Pancreas (tissue), 10 donors: ENCODE measurements around the gene LSM3. TPM values are rescaled to one million over a fixed set of nuclear protein-coding genes. Genes with fewer than 3 reads are reported as not detected.

Experiments
- ATAC-seq, 4 donors: fragments of 200-7000 bp; cut with Tn5 transposase; one replicate each; pipeline versions ENCODE4 v1.8.0 to v1.9.1; 2020; ENCODE audit warnings: mild to moderate bottlenecking in 4 of 4, moderate library complexity in 4 of 4
- DNase-seq, 6 donors: peaks; one replicate each; pipeline ENCODE4 v3.0.0-alpha.2; 2020
- FAIRE-seq: peaks from 2 replicates; lab custom pipeline; 2012; peaks lifted over from hg19 to GRCh38; lab: Jason Lieb, UNC
- H3K27ac ChIP-seq, 4 donors: fragments of 200-600 bp; sonication (generic); 1 replicate in 3 of 4; 2 replicates in 1 of 4; pipeline versions ENCODE4 v1.5.0 to v1.8.0; 2020
- H3K27me3 ChIP-seq, 4 donors: fragments of 200-600 bp; one replicate each; pipeline ENCODE4 v1.8.0; 2021
- H3K36me3 ChIP-seq, 3 donors: fragments of 200-600 bp; sonication (generic) in 1 of 3; one replicate each; pipeline versions ENCODE4 v1.5.0 to v1.8.0; 2020 to 2021
- H3K4me1 ChIP-seq, 3 donors: fragments of 200-600 bp; one replicate each; pipeline ENCODE4 v1.8.0; 2021
- H3K4me3 ChIP-seq, 4 donors: fragments of 200-600 bp; sonication (generic) in 2 of 4; one replicate each; pipeline versions ENCODE4 v1.5.0 to v1.8.0; 2020 to 2021
- H3K9me3 ChIP-seq, 4 donors: fragments of 200-600 bp; one replicate each; pipeline ENCODE4 v1.8.0; 2021
- WGBS, 2 donors: extraction: QIAGEN DNeasy Blood & Tissue Kit; methylation state at CpG; one replicate each; pipeline ENCODE4 v1.1.7; 2013; 5-methylcytosine and 5-hydroxymethylcytosine counted together
- intact Hi-C, 3 donors: fragments of 100-400 bp; cut with DNase I; formaldehyde crosslinking; loops; one replicate each; pipeline versions ENCODE4 v1.11.1 to v1.14.2; 2022
- polyA plus RNA-seq, 2 donors: library from polyadenylated mRNA; stranded (reverse); fragments of 200-250 nt; gene quantifications; one replicate each; pipeline ENCODE4 v1.2.3, GENCODE V29; 2013
- total RNA-seq, 6 donors: library from RNA; stranded (reverse); fragmentation: NEBNext Ultra II Directional in 4 of 6; extraction: Animal tissue kit (Norgen Biotek cat#: 25700) in 4 of 6; gene quantifications; one replicate each; pipeline versions ENCODE4 v1.2.1 to v1.2.4, GENCODE V29; 2021 to 2023
- TF ChIP-seq, protein P1 (sequence below), 4 donors: fragments of 200-600 bp; sonication (generic) in 3 of 4; IDR thresholded peaks; one replicate each; pipeline versions ENCODE4 v1.5.0 to v1.8.0; 2021; ENCODE audit warnings: antibody characterized with exemption in 4 of 4
- donor health status: healthy with polysubstance abuse.
- donor health status: DM: no; HTN: no; CAD: no; lungs with moderate emphysema.
- donor health status: DM: no; HTN: no; CAD: no.
- donor health status: control.
- donor health status: control.
- donor health status: Bipolar disorder and iron deficiency.
- donor health status: DM: yes; HTN: yes; CAD: no.
- donor health status: DM: no; HTN: no; CAD: no.
- donor health status: DM: no; HTN: no; CAD: no.
- donor health status: DM: yes; HTN: yes; CAD: no.

LSM3 gene
- total and polyA plus RNA-seq, 8 donors = 3.2 to 7.9 (median 4.3) TPM

DNA sequence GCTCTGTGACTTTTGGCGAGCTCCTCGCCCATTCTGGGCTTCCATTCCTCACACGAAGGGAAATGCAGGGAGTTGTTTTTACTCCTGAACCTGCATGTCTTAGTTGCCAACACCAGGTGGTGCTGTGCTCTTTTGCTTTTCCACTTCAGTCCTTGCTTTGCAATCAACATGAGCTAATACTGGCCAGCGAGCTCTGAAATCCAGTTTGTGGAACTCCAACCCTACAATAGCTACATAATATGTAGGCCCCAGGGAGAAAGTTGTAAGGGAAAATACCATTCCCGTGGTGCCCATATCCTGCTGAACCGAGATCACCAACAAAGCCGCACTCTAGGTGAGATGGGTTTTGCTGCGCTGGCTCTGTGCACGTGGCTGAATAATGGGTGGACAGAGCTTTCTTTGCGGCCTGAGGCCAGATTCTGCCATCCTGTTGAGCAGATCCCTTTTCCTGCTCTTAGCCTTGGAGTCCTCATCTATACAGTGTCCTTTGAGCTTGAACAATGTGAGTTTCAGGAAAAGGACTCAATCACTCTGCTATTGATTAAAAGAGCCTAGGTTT is 25.0 kb downstream of the LSM3 start:
- intact Hi-C loops = loop anchor here in 2 of 3 donors (5.0 to 10.0 kb wide), 2 partner anchors 261 to 264 kb away; no protein-coding TSS in a partner anchor
- no peaks in the 10 kb centered on the region for H3K27me3 ChIP-seq
- DNase-seq = peak in 3 of 6 donors; percentile 41 to 73 (median 53)
- peaks cover 0 to 6% (median 0%) of the 10 kb centered on the region in 3 donors for H3K36me3 ChIP-seq
- no peak overlapping the region for H3K27ac ChIP-seq
- peak; percentile 77 to 91 (median 86) for ATAC-seq
- no peak for FAIRE-seq
- no peaks in the 10 kb centered on the region for H3K9me3 ChIP-seq
- 43 to 48% methylated on average over 10 of the region's 10 CpGs for WGBS, 2 donors
- H3K4me3 ChIP-seq = no peak overlapping the region
- peaks cover 0 to 5% (median 4%) of the 10 kb centered on the region in 3 donors for H3K4me1 ChIP-seq
- TF ChIP-seq, protein P1, sequence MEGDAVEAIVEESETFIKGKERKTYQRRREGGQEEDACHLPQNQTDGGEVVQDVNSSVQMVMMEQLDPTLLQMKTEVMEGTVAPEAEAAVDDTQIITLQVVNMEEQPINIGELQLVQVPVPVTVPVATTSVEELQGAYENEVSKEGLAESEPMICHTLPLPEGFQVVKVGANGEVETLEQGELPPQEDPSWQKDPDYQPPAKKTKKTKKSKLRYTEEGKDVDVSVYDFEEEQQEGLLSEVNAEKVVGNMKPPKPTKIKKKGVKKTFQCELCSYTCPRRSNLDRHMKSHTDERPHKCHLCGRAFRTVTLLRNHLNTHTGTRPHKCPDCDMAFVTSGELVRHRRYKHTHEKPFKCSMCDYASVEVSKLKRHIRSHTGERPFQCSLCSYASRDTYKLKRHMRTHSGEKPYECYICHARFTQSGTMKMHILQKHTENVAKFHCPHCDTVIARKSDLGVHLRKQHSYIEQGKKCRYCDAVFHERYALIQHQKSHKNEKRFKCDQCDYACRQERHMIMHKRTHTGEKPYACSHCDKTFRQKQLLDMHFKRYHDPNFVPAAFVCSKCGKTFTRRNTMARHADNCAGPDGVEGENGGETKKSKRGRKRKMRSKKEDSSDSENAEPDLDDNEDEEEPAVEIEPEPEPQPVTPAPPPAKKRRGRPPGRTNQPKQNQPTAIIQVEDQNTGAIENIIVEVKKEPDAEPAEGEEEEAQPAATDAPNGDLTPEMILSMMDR (IDR thresholded peaks at IDR 0.05) = peak; percentile 46 to 79 (median 78)

- ATAC-seq (peak in 3 of 4 donors; percentile 40 to 53 (median 53)), FAIRE-seq (no peak), DNase-seq (peak in 1 of 6 donors; percentile 14)
- no peak overlapping the region for H3K4me3 ChIP-seq
- H3K27ac ChIP-seq = peak overlapping the region in 3 of 4 donors; percentile 33 to 54 (median 45)
- 57 to 64% methylated on average over 11 of the region's 11 CpGs for WGBS, 2 donors
- TF ChIP-seq, protein P1 (IDR thresholded peaks at IDR 0.05) = no peak
- H3K9me3 ChIP-seq = no peaks in the 10 kb centered on the region
- no peaks in the 10 kb centered on the region for H3K27me3 ChIP-seq
- intact Hi-C loops = loop anchor here in 2 of 3 donors (5.0 to 10.0 kb wide), 2 partner anchors 260 to 263 kb away; no protein-coding TSS in a partner anchor
- peaks cover 0 to 5% (median 4%) of the 10 kb centered on the region in 3 donors for H3K4me1 ChIP-seq
- H3K36me3 ChIP-seq = no peaks in the 10 kb centered on the region
Observed at GRCh38 chr3:14204515-14205284, 26.1 kb downstream of the LSM3 start.

GRCh38 chr3:14206548-14207177 is 28.0 kb downstream of the LSM3 start:
- ATAC-seq (no peak), FAIRE-seq (no peak), DNase-seq (no peak)
- Histone ChIP-seq H3K4me3 (no peak overlapping the region), H3K27me3 (no peaks in the 10 kb centered on the region), H3K9me3 (no peaks in the 10 kb centered on the region), H3K27ac (no peak overlapping the region), H3K4me1 (peaks cover 0 to 5% (median 4%) of the 10 kb centered on the region in 3 donors), H3K36me3 (no peaks in the 10 kb centered on the region)
- TF ChIP-seq, protein P1 (IDR thresholded peaks at IDR 0.05) = no peak
- intact Hi-C loops = loop anchor here in 1 of 3 donors (10.0 kb wide), 1 partner anchor 258 kb away; no protein-coding TSS in a partner anchor
- 85 to 89% methylated on average over 6 of the region's 6 CpGs for WGBS, 2 donors

GRCh38 chr3:14208168-14208567 is 29.6 kb downstream of the LSM3 start:
- no peaks in the 10 kb centered on the region for H3K27me3 ChIP-seq
- no peak overlapping the region for H3K27ac ChIP-seq
- no peak overlapping the region for H3K4me3 ChIP-seq
- H3K9me3 ChIP-seq = no peaks in the 10 kb centered on the region
- no peak for ATAC-seq
- H3K36me3 ChIP-seq = no peaks in the 10 kb centered on the region
- intact Hi-C loops = loop anchor here in 1 of 3 donors (10.0 kb wide), 1 partner anchor 257 kb away; no protein-coding TSS in a partner anchor
- TF ChIP-seq, protein P1 (IDR thresholded peaks at IDR 0.05) = no peak
- 85 to 96% methylated on average over 4 of the region's 4 CpGs for WGBS, 2 donors
- no peak for DNase-seq
- no peak for FAIRE-seq
- H3K4me1 ChIP-seq = peaks cover 0 to 3% (median under 1%) of the 10 kb centered on the region in 3 donors
